Activated T-helper 17 cell treated with anti-CD3 and anti-CD28 coated beads, Interleukin-2, amount 50 U/mL, for 72 hours (primary cell): ENCODE measurements around the gene DYNC1LI2. TPM values are rescaled to one million over a fixed set of nuclear protein-coding genes. Genes with fewer than 3 reads are reported as not detected.
A peak's percentile ranks its signal among the peaks of the same experiment; 100 is the strongest.

Experiments
- ATAC-seq: fragments of 150-1000 bp; cut with Tn5 transposase; replicated peaks from 2 replicates; pipeline ENCODE4 v1.10.0; 2021; ENCODE audit warnings: mild to moderate bottlenecking, moderate library complexity
- H3K27ac Mint-ChIP-seq: one replicate; pipeline ENCODE4 v1.8.0; 2022; ENCODE audit warnings: mixed read lengths
- H3K27me3 Mint-ChIP-seq: one replicate; pipeline ENCODE4 v1.8.0; 2022; ENCODE audit warnings: mixed read lengths
- H3K36me3 Mint-ChIP-seq: one replicate; pipeline ENCODE4 v1.8.0; 2022; ENCODE audit warnings: low read depth, mild to moderate bottlenecking, mixed read lengths
- H3K4me1 Mint-ChIP-seq: one replicate; pipeline ENCODE4 v1.8.0; 2022; ENCODE audit warnings: mixed read lengths
- H3K4me3 Mint-ChIP-seq: one replicate; pipeline ENCODE4 v1.8.0; 2022; ENCODE audit warnings: mild to moderate bottlenecking, mixed read lengths
- H3K9me3 Mint-ChIP-seq: one replicate; pipeline ENCODE4 v1.8.0; 2022; ENCODE audit warnings: mixed read lengths
- total RNA-seq, 2 donors: library from RNA; stranded (reverse); gene quantifications; one replicate each; pipeline ENCODE4 v1.2.3, GENCODE V29; 2022

DYNC1LI2 gene
- total RNA-seq, 2 donors from 2014 or later: 61.0 to 67.3 TPM

GRCh38 chr16:66717112-66717675 lies 34.2 kb downstream of the DYNC1LI2 start:
- Mint-ChIP-seq H3K9me3 (no peaks in the 10 kb centered on the region), H3K4me3 (no peak overlapping the region), H3K27ac (no peak overlapping the region), H3K27me3 (peaks cover 4% of the 10 kb centered on the region), H3K4me1 (peaks cover 5% of the 10 kb centered on the region), H3K36me3 (peaks cover 33% of the 10 kb centered on the region)
- peak; percentile 35 for ATAC-seq

- Mint-ChIP-seq H3K4me3 (no peak overlapping the region), H3K27ac (no peak overlapping the region), H3K4me1 (peaks cover 5% of the 10 kb centered on the region), H3K9me3 (no peaks in the 10 kb centered on the region), H3K27me3 (peaks cover 4% of the 10 kb centered on the region), H3K36me3 (peaks cover 10% of the 10 kb centered on the region)
- no peak for ATAC-seq
Observed at GRCh38 chr16:66714654-66715307, 36.6 kb downstream of the DYNC1LI2 start.

- Mint-ChIP-seq H3K27me3 (peaks cover 4% of the 10 kb centered on the region), H3K36me3 (peaks cover 6% of the 10 kb centered on the region), H3K27ac (no peak overlapping the region), H3K9me3 (no peaks in the 10 kb centered on the region), H3K4me1 (peaks cover 5% of the 10 kb centered on the region), H3K4me3 (no peak overlapping the region)
- ATAC-seq: no peak
Observed at GRCh38 chr16:66714062-66714461, 37.3 kb downstream of the DYNC1LI2 start.

- Mint-ChIP-seq H3K9me3 (no peaks in the 10 kb centered on the region), H3K4me3 (no peak overlapping the region), H3K27me3 (peaks cover 4% of the 10 kb centered on the region), H3K27ac (no peak overlapping the region), H3K36me3 (no peaks in the 10 kb centered on the region), H3K4me1 (peaks cover 5% of the 10 kb centered on the region)
- no peak for ATAC-seq
Observed at GRCh38 chr16:66713076-66713475, 38.3 kb downstream of the DYNC1LI2 start.

GRCh38 chr16:66712512-66712911 lies 38.9 kb downstream of the DYNC1LI2 start:
- Mint-ChIP-seq H3K4me3 (no peak overlapping the region), H3K36me3 (no peaks in the 10 kb centered on the region), H3K27me3 (peaks cover 6% of the 10 kb centered on the region), H3K9me3 (no peaks in the 10 kb centered on the region), H3K4me1 (peaks cover 5% of the 10 kb centered on the region), H3K27ac (no peak overlapping the region)
- no peak for ATAC-seq

- Mint-ChIP-seq H3K27me3 (peaks cover 9% of the 10 kb centered on the region), H3K4me1 (peaks cover 5% of the 10 kb centered on the region), H3K27ac (no peak overlapping the region), H3K36me3 (no peaks in the 10 kb centered on the region), H3K4me3 (no peak overlapping the region), H3K9me3 (no peaks in the 10 kb centered on the region)
- ATAC-seq: no peak
Observed at GRCh38 chr16:66711581-66711980, 39.8 kb downstream of the DYNC1LI2 start.

GRCh38 chr16:66706506-66706880 lies 44.9 kb downstream of the DYNC1LI2 start:
- no peak for ATAC-seq
- Mint-ChIP-seq H3K36me3 (no peaks in the 10 kb centered on the region), H3K4me1 (no peaks in the 10 kb centered on the region), H3K4me3 (no peak overlapping the region), H3K27me3 (peaks cover 9% of the 10 kb centered on the region), H3K27ac (no peak overlapping the region), H3K9me3 (no peaks in the 10 kb centered on the region)

GRCh38 chr16:66705790-66706505 lies 45.5 kb downstream of the DYNC1LI2 start:
- Mint-ChIP-seq H3K4me3 (no peak overlapping the region), H3K27me3 (peaks cover 9% of the 10 kb centered on the region), H3K36me3 (no peaks in the 10 kb centered on the region), H3K9me3 (no peaks in the 10 kb centered on the region), H3K4me1 (no peaks in the 10 kb centered on the region), H3K27ac (no peak overlapping the region)
- no peak for ATAC-seq

GRCh38 chr16:66703406-66704215 lies 47.8 kb downstream of the DYNC1LI2 start:
- Mint-ChIP-seq H3K9me3 (no peaks in the 10 kb centered on the region), H3K27ac (no peak overlapping the region), H3K27me3 (peaks cover 9% of the 10 kb centered on the region), H3K36me3 (no peaks in the 10 kb centered on the region), H3K4me1 (no peaks in the 10 kb centered on the region), H3K4me3 (no peak overlapping the region)
- no peak for ATAC-seq

GRCh38 chr16:66701516-66701915 lies 49.9 kb downstream of the DYNC1LI2 start:
- H3K27me3 Mint-ChIP-seq: peaks cover 4% of the 10 kb centered on the region
- H3K27ac Mint-ChIP-seq: no peak overlapping the region
- ATAC-seq: no peak
- H3K4me1 Mint-ChIP-seq: no peaks in the 10 kb centered on the region
- H3K4me3 Mint-ChIP-seq: no peak overlapping the region
- H3K36me3 Mint-ChIP-seq: no peaks in the 10 kb centered on the region
- H3K9me3 Mint-ChIP-seq: no peaks in the 10 kb centered on the region

- H3K27ac Mint-ChIP-seq: no peak overlapping the region
- no peaks in the 10 kb centered on the region for H3K9me3 Mint-ChIP-seq
- no peaks in the 10 kb centered on the region for H3K36me3 Mint-ChIP-seq
- H3K27me3 Mint-ChIP-seq: peaks cover 4% of the 10 kb centered on the region
- ATAC-seq: no peak
- H3K4me3 Mint-ChIP-seq: no peak overlapping the region
- no peaks in the 10 kb centered on the region for H3K4me1 Mint-ChIP-seq
Observed at GRCh38 chr16:66701026-66701425, 50.4 kb downstream of the DYNC1LI2 start.

- Mint-ChIP-seq H3K9me3 (no peaks in the 10 kb centered on the region), H3K36me3 (no peaks in the 10 kb centered on the region), H3K27ac (no peak overlapping the region), H3K4me3 (no peak overlapping the region), H3K27me3 (peaks cover 4% of the 10 kb centered on the region), H3K4me1 (no peaks in the 10 kb centered on the region)
- ATAC-seq: no peak
Observed at GRCh38 chr16:66699898-66700297, 51.5 kb downstream of the DYNC1LI2 start.

GRCh38 chr16:66698046-66698445 lies 53.4 kb downstream of the DYNC1LI2 start:
- no peak for ATAC-seq
- no peaks in the 10 kb centered on the region for H3K9me3 Mint-ChIP-seq

More at GRCh38 chr16:66698046-66698445, 53.4 kb downstream of the DYNC1LI2 start:
- Mint-ChIP-seq H3K4me1 (no peaks in the 10 kb centered on the region), H3K27me3 (no peaks in the 10 kb centered on the region), H3K36me3 (no peaks in the 10 kb centered on the region), H3K27ac (no peak overlapping the region), H3K4me3 (peak overlapping the region; percentile 64)
